ENCODE measurements around the gene ALOX15.
"Not testable (repeated sequence)": the region's sequence is repeated elsewhere in the genome, so short reads cannot be mapped to it uniquely, and the experiment has no call there.

The ALOX15 gene

DNA sequence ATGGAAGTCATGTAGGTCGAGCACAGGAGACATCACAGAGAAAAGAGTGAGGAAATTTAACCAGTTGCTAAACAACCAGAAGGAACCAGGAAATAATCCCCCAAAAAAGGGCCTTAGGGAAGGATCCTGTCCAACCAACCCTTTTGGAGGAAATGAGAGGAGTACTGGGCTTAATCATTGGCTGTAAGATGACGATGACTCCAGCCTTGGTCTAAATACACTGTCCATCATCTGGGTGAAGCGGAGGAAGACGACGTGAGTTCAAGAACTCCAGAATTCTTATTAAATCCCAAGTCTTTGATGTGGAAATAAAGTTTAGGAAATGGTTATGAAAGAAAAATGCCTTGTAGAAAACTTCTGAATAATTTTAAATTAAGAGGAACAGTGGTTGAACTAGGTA lies 11.5 kb upstream of the ALOX15 start:
- DNase-seq: no peak

- DNase-seq: no peak
Observed at GRCh38 chr17:4648741-4649140, 7.3 kb upstream of the ALOX15 start.

DNA sequence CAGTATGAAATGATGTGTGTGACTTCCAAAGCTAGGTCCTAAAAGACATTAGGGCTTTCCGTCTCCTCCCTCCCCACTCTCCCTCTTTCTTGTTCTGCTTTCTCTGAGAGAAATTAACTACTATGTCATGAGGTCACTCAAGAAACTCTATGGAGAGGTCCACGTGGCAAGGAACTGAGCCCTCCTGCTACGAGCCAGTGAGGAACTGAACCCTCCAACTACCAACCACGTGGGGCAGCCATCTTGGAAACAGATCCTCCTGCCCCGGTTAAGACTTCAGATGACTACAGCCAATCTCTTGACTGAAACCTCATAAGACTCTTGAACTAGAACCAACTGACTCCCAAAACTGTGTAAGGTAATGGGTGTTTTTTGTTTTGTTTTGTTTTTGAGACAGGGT lies 4.2 kb upstream of the ALOX15 start:
- no peak for DNase-seq

DNA sequence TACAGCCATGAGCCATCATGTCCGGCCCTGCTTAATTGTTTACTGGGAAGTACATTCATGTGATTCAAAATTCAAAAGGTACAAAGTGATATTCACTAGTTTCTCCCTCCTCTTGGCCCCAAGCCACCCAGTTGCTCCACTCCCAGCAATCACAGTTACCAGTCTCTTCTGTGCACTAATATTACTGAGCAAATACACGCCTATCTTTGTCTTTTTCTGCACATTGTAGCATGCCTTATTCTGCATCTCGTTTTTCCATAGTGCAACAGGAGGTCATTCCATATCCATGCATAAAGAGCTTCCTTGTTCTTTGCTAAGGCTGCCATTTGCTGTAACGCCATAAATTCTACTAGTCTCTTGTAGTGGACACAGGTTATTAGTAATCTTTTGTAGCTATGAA lies 2.2 kb upstream of the ALOX15 start:
- no peak for DNase-seq

GRCh38 chr17:4642286-4642685 lies 808 bp upstream of the ALOX15 start:
- no peak for DNase-seq

DNA sequence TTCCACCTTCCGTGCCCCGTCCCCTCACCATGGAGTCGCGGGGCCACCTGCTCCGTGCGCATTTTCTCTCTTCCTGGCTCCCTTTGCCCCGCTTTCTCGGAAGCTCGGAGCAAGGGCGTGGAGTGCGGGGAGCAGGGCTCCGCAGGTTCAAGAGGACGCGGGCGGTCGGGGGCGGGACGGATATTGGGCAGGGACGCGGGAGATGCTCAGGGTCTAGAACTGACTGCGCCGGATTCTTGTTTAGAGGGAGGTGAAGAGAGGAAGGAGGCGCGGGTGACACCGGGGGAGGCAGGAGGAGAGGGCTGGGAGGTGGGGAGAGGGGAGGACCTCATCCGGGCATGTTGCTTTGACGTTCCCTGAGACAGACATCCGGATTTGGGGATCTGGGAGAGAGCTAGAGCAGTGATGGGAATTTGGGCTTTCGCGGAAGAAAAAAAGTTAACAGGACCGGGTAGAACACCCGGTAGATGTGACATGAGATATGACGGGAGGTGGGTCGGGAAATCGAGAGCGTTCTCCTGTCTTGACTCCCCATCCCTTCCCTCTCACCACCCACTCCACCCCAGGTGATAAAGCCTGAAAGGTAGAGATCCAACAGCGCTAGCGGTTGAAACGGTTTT lies 799 bp downstream of the ALOX15 start:
- not testable (repeated sequence) for DNase-seq

- peak; percentile 6 for DNase-seq
Observed at GRCh38 chr17:4639301-4640059, 2.0 kb downstream of the ALOX15 start.

DNA sequence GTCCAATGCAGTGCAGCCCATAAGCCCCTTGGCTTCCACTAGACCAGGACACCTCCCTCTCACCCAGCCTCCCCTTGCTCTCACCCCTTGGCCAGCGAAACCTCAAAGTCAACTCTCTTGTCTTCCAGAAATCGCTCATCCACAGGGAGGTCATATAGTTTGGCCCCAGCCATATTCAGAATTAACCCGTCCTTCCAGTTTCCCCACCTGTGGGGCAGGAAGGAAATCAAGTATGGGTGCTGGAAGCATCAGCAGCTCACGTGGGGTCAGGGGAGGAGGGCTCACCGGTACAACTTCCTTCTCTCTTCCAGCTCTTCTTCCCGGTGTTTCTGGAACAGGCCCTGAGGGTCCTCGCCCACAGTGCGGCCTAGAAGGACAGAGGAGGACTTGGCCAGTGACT lies 2.7 kb downstream of the ALOX15 start:
- DNase-seq: not testable (repeated sequence)

GRCh38 chr17:4636474-4637100 lies 4.9 kb downstream of the ALOX15 start:
- no peak for DNase-seq

- no peak for DNase-seq
Observed at GRCh38 chr17:4635823-4636375, 5.6 kb downstream of the ALOX15 start.

GRCh38 chr17:4634976-4635375 lies 6.5 kb downstream of the ALOX15 start:
- no peak for DNase-seq

DNA sequence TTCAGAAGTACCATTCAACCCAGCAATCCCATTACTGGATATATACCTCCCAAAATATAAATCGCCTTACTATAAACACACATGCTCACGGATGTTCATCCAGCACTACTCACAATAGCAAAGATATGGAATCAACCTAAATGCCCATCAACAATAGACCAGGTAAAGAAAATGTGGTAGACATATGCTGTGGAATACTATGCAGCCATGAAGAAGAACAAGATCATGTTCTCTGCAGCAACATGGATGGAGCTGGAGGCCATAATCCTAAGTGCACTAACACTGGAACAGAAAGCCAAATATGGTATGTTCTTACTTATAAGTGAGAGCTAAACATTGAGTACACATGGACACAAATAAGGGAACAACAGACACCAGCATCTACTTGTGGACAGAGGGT lies 7.8 kb downstream of the ALOX15 start:
- DNase-seq: no peak

GRCh38 chr17:4632581-4632920 lies 8.9 kb downstream of the ALOX15 start:
- no peak for DNase-seq

DNA sequence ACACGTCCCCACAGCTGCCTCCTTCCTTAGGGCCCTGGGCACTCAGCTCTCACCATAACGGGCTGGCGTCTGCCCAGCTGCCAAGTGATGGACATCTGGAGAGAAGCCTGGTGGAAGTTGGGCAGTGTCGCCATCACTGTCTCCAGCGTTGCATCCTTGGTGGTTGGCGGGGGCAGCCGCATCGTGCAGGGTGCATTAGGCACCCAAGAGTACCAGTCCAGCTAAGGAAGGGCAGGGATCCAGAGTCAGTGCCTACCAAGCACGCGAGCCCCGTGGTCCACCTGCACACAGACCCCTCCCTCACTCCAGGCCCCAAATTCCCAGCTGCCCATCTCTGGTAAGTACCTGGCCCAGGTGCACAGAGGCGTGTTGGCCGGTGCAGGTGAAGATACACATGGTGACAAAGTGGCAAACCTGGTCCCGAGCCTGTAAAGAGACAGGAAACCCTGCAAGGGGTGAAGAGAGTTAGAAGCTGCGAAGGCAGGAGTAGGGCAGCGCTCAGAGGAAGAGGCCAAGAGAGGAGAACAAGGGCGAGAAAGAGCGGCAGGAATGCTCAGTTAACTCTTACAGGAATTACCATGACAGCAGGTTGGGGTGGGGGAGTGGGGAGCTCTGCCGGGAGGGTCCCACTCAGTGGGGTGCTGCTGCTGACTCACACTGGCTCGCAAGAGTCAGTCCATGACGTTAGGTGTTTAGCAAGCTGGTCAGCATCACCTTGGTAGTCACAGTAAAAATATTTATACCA lies 9.5 kb downstream of the ALOX15 start:
- DNase-seq: no peak

DNA sequence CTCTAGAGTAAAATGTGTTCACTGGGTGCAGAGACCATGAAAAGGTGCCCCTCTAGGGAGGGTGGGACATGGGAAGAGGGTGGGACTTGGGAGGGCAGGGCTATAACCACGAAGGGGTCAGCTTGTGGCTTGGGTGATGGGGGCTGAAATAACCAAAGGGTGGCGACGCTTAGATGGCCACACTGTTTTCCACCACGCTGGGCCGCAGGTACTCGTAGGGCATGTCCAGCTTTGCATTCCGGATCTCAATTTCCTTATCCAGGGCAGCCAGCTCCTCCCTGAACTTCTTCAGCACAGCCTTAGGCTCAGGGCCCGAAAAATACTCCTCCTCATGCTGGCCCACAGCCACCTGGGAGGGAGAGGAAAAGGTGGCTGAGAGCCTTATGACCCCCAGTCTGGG lies 10.0 kb downstream of the ALOX15 start:
- no peak for DNase-seq

DNA sequence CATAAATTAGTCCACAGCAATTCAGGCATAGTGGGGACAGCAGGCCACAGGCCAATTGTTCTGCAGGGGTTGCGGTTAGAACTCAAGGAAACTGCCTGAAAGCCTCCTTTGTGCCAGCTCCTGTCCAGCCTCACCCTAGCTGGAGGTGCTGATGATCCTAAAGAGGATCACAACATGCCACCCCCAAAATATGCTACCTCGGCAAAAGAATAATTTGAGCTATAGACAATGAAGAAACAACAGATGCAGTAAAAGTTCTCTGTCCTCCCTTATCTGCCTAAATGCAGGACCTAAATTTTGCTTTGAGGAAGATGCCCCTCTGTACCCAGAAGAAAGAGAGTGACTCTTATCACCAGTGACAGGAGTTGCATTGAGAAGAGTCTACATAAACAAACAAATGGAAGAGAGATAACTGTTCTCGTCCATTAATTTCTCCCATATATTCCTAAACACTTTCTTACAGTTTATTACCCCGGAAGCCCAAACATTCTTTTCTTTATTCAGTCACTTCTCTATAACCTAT lies 14.7 kb downstream of the ALOX15 start:
- DNase-seq: no peak

- no peak for DNase-seq
Observed at GRCh38 chr17:4625181-4625617, 16.3 kb downstream of the ALOX15 start.

DNA sequence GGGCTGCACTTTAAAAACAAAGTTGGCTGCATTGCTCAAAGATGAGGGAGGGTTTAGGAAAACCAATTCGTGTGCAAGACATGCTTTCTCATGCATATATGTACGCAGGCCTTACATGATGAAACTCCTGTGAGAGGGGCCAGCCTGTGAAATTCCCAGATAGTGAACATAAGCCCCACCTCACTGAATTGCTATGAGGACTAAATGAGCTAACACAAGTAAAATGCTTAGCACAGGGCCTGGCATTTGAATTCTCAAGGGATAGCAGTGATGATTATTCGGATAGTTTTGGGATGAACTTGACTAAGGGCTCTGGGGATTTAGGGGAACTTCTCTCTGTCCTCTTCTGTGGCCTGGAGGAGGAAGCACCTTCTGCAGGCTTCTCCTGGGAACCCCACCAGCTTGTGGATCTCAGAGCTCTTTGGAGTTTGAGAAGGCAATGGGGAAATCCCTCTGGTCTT lies 17.0 kb downstream of the ALOX15 start:
- DNase-seq: not testable (repeated sequence)

DNA sequence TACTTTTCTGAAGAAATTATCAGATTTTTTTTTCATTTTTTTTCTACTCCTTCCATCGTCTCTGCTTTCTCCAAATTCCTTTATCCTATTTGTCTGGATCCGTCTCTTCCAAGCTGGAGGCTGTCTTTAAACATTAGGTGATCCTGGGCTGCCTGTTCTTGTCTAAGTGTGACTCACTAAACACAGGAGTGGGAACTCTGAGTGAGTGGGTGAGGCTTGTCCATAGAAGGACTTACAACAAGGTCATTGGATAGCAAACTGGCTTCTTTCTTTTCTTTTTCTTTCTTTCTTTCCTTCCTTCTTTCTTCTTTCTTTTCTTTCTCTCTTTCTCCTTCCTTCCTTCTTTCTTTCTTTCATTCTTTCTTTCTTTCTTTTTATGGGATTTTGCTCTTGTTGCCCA lies 18.2 kb downstream of the ALOX15 start:
- DNase-seq: no peak

DNA sequence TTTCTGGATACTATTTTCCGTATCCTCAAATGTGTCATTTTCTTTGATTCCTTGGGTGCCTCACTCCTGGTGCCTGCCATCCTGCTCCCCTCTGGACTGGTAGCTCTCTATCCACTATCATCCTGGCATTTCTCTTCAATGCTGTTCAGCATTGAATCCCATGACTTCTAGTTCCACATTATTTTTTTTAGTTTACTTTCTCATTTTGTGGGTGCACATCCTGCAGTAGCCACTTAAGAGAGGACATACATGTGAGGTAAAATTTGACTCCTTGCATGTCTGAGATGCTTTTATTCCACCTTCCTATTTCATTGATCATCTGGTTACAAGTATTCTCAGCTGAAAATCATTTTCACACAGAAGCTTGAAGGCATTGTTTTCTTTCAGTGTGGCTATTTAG lies 19.1 kb downstream of the ALOX15 start:
- DNase-seq: no peak

DNA sequence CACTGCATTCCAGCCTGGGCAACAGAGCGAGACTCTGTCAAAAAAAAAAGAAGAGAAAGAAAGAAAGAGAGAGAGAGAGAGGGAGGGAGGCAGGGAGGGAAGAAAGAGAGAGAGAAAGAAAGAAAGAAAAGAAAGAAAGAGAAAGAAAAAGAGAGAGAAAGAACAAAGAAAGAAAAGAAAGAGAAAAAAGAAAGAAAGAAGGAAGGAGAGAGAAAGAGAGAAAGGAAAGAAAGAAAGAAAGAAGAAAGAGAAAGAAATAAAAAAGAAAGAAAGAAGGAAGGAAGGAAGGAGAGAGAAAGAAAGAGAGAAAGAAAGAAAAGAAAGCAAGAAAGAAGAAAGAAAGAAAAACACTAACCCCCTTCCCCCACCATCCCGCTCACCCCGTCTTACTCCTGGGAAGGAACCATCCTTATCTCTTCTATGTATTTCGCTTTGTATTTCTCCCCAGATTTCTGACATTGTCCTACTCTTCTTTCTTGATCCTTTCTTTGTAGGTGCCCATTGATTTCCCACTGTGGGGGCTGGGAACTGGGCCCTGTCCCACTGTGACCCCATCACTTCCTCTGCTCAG lies 20.9 kb downstream of the ALOX15 start:
- no peak for DNase-seq

- DNase-seq: no peak
Observed at GRCh38 chr17:4617590-4618351, 23.7 kb downstream of the ALOX15 start.

Data from stimulated activated CD4-positive, alpha-beta T cell treated with anti-CD3 and anti-CD28 coated beads, Interleukin-12 subunit alpha, Interleukin-12 subunit beta, amount 100 ng/mL, for 4 hours (primary cell).